GM18873 (cell line): ENCODE data around the gene UPP2.

Experiments
- ATAC-seq: cut with Tn5 transposase; IDR thresholded peaks from one replicate; pipeline ENCODE4 v1.9.1; 2021; ENCODE audit warnings: mild to moderate bottlenecking, moderate library complexity, moderate number of reproducible peaks; ENCODE audit not compliant: unreplicated experiment, low FRiP score

The UPP2 gene

DNA sequence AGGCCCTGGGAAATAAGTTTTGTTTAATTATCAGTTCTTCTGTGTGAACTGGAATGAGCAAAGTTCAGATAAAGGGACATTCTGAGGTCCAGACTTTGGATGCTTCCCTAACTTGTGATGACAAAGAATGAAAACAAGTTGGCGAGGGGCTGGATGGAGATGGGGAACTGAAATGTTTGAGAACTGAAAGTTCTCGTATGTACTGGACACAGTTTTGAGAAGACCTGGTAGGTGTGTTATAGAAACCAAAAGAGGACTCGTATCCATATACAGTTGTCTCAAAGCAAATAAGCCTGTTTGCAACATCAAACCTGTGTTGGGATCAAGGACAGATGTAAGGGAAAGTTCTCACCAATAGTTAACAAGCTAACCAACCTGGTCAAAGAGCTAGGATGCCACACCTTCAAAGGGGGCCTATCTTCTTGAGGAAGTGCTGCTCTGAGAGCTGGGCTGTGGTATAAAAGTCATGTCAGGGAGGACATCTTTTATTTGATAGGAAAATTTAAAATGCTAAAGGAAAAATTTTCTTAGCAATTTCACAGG lies at the start of gene UPP2:
UPP2 (plus strand) TSS at position 493 of the 543 bp plus-strand sequence. CDS start 188 bp downstream, outside the sequence.
- ATAC-seq: no peak

GRCh38 chr2:158052761-158053160 lies 48.9 kb upstream of the UPP2 start:
- no peak for ATAC-seq

GRCh38 chr2:158056875-158057274 lies 44.8 kb upstream of the UPP2 start:
- no peak for ATAC-seq

GRCh38 chr2:158060160-158060834 lies 41.4 kb upstream of the UPP2 start:
- ATAC-seq: no peak

DNA sequence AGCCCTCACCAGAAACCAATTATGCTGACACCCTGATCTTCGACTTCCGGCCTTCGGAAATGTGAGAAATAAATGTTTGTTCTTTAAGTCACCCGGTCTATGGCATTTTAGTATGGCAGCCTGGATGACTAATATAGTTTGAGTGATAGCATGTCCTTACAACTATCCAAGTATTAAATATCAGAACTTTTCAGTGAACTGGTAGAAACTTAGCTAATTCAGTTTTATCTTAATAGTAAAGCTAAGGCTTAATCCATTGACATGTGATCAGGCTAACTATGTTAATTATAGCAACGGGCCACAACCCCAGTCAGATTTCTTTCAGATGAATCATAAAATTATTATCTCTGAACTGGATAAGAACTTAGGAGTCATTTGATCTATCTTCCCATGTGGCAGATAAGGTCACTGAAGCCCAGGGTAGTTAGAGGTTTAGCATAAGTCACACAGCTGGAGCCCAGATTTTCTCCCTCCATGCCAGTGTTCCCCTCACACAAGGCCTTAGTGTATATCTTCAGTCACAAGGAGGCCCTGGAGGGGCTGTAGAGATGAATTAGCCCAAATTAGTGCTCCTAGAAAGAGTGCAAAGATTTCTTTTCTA lies 40.7 kb upstream of the UPP2 start:
- no peak for ATAC-seq

GRCh38 chr2:158061763-158062162 lies 39.9 kb upstream of the UPP2 start:
- ATAC-seq: no peak

DNA sequence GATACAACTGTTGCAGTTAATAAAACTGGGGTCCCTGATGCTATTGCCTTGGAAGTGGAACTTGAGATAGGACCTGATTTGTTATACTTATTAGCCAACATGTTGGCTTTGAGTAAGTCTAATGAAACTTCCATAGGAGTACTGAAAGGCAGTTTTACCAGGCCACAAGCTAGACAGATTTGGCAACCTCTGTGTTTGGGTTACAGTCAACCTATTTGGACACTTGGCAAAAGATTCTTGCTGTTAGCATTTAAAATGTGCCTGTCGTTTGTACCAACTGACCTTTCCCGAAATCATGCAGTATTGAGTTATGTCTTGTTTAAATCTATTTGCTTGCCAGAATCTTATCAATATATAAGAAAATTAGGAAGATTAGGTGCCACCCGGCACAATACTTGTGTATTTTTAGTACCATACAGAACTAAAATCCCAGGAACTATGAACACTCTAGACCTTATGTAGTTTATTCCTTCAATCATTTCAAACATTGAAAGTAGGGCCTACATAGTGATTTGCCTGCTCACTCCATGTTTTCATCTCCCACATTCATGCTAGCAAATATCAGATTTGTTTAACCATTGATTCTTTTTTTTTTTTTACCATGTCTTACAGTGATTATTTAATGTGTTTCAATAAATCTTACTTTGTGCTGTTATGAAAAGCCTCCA lies 35.5 kb upstream of the UPP2 start:
- no peak for ATAC-seq

- ATAC-seq: no peak
Observed at GRCh38 chr2:158071018-158071417, 30.7 kb upstream of the UPP2 start.

DNA sequence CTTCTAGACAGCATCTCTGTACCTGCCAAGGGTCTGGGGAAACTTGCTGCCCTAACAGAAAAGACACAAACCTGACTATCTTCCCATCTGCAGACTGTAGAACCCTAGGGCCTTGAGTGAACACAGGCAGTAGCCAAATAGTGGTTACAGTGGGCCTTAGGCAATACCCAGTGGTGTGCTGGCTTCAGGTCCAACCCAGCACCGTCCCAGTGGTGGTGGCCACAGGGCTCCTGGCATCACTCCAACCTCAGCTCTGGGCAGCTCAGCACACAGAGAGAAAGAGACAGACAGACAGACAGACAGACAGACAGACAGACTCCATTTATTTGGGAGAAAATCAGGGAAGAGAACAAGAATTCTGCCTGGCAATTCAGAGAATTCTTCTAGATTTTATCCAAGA lies 29.3 kb upstream of the UPP2 start:
- no peak for ATAC-seq

DNA sequence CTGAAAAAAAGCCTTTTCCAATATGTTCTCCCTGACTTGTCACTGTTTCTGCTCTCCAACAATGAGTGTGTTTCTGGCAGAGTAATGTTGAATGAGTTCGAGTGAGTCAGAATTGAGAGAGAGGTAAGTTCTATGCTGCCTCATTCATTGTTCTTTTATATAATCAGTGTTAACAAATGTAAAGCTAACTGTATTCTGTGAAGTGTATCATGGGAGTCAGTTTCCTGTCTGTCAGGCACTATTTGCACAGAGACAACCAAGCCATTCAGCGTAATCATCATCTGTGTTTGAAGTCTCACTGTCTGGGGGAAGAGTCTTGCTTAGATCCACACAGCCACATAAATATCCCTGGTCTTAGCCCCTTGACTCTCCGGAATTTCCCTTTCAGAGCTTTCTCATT lies 22.0 kb upstream of the UPP2 start:
- no peak for ATAC-seq

DNA sequence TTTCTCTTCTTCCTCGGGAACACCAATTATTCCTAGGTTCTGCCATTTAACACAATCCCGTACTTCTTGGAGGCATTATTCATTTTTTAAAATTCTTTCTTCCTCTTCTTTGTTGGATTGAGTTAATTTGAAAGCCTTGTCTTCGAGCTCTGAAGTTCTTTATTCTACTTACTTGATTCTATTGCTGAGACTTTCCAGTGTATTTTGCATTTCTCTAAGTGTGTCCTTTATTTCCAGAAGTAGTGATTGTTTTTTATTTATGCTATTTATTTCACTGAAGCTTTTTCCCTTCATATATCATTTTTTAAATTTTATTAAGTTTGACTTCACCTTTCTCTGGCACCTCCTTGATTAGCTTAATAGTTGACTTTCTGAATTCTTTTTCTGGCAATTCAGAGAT lies 13.6 kb upstream of the UPP2 start:
- ATAC-seq: no peak

DNA sequence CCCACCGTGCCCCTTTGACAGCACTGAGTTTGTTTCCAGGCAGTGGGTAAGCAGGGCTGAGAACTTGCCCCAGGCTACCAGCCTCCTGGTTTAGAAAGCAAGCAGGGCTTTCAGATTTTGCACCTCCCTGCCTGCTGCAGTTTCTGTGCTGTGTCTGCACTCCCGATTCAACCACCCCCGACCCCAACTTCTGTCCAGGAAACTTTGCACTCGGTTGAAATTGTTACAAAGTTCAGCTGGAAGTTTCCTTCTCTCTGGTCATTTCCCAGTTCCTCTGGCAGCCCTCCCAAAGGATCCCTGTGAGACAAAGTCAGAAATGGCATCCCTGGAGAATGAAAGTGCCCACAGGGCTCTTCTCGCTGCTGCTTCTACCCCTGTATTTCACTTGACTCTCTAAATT lies 12.4 kb upstream of the UPP2 start:
- ATAC-seq: no peak

DNA sequence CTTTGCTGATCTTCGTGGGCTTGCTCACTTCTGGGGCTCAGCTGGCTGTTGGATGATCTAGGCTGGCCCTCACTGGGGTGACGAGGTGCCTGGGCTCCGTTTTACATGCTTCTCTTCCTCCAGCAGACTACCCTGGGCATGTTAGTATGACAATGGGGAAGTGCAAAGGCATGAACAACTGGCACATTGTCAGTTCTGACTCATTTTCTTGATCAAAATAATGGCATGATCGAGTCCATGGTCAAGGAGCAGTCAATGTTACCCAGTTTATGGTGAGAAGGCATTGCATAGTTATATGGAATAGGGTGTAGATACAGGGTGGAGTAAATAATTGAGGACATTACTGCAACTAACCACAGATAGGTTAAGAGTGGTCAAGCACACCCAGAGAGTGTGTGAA lies 10.0 kb upstream of the UPP2 start:
- no peak for ATAC-seq

GRCh38 chr2:158094487-158095092 lies 7.1 kb upstream of the UPP2 start:
- ATAC-seq: no peak

- ATAC-seq: no peak
Observed at GRCh38 chr2:158095269-158095668, 6.4 kb upstream of the UPP2 start.

- no peak for ATAC-seq
Observed at GRCh38 chr2:158095912-158096311, 5.8 kb upstream of the UPP2 start.

GRCh38 chr2:158097481-158097880 lies 4.2 kb upstream of the UPP2 start:
- no peak for ATAC-seq

DNA sequence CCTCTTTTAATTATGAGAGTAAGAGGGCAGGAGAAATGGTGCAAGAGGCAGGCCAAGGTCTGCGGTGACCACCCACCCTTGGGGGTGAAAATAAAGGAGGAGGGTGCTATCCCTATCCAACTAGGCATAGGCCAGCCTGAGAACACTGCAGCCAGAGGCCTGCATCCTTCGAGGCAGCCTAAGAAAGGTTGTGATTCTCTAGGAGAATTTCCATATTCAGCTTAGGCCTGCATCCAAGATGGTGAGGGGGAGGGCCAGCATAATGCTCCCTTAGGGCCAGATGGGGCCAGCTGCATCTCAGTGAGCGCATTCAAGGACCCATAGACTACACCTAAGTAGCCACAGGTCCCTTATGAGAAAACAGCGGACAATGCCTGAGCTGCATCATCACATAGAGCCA lies 3.5 kb upstream of the UPP2 start:
- ATAC-seq: no peak

- ATAC-seq: no peak
Observed at GRCh38 chr2:158099716-158100115, 2.0 kb upstream of the UPP2 start.

DNA sequence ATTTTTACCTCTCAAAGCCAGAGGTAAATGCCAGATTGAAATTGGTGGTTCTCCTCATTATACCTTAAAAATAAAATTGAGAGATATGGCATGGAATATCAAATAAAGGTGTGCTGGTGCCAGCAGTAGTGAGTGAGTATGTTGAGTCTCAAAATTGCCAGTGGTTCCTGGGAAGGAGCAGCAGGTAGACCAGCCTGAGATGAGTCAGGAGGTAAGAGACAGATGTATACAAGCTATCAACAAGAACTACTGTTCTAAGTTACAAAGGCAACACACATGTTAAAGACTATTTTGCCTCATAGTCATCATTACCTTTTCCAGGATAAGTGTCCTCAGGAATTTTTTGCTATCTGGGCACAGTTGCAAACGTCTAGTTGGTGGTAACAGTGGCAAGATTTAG lies 1.3 kb upstream of the UPP2 start:
- no peak for ATAC-seq

DNA sequence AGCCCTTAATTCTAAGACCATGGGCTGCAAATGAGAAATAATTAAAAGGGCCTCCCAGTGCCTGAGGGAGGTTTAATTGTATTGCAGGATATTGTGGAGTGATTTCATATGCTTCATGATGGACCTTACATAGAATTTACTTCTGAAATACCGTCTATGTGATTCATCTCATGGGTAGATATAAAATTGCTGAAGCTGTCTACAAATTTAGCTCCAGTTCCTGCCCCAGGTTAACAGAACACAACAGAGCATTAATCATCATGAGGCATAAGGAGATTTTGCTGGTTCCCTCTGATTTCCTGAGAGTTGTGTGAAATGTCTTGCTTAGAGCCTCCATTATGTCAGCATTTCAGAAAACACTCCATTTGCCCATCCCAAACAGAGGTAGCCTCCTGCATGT lies 770 bp downstream of the UPP2 start:
- no peak for ATAC-seq
